Stimulated activated CD8-positive, alpha-beta memory T cell treated with anti-CD3 and anti-CD28 coated beads, Interleukin-4, amount 100 ng/mL, for 48 hours (primary cell): Measurements from ENCODE around the gene TMEM80.

ENCODE experiments used
- DNase-seq: peaks from one replicate; pipeline ENCODE4 v3.0.0-alpha.2; 2020

Gene TMEM80

DNA sequence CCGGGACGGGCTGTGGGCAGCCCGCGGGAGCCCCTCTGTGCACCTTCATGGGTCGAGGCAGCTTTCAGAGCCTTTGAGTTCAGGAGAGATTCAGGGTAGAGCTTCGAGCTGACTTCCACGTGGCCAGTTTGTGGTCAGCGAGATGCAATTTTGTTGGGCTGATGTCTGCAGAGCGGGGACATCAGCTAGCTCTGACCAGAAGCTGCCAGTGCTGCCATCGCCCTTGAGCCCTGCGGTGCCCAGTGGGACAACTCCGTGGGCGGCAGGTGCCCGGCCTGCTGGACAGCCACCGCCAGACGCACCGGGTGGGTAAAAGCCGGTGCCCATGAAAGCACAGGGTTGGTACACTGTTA lies 52.4 kb downstream of the TMEM80 start:
- no peak for DNase-seq

DNA sequence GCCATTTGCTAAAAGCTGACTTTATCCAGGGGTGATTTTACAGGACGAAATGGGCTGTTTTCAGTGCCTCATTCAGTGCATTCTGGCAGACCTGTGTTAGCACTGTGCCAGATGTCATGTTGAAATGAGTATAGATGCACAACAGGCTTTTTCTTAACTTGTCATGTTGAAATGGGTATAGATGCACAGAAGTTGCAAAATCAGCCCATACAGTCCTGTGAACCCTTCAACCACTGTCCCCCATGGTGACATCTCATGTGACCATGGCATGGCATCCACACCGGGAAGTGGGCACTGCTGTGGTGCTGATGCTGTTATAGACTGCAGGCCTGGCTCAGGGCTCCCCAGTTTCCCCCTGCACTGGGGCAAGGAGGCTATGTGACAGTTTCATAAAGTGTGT lies 54.1 kb downstream of the TMEM80 start:
- DNase-seq, result no peak
